Stimulated activated CD4-positive, alpha-beta T cell treated with anti-CD3 and anti-CD28 coated beads, Interleukin-4, amount 100 ng/mL, for 24 hours (primary cell): Measurements from ENCODE around the gene PTPN13.

Experiments
- DNase-seq: peaks from one replicate; pipeline ENCODE4 v3.0.0-alpha.2; 2020

Gene PTPN13

GRCh38 chr4:86587381-86588140, 6.6 kb upstream of the PTPN13 start:
- DNase-seq = no peak

- DNase-seq = no peak
These were observed 1.4 kb upstream of the PTPN13 start for GRCh38 chr4:86592553-86593249.

- peak; percentile 9 for DNase-seq
These were observed 677 bp downstream of the PTPN13 start for GRCh38 chr4:86594559-86595425.

DNA sequence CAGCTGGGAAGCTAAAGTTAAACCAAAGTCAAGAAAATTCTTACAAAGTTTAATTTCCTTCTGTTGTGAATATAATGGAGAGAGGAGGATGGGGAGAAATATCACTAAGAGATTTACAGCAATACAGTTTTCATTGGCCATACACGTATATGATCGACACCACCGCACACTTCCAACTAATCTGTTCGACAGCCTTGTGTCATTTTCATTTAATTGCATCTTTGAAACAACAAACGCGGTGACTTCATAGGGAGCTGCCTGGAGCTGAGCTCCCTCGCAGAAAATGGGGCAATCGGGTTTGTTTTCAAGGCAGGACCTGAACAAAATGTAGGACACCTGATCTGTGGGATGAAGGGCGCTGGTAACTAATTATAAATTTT, 1.3 kb downstream of the PTPN13 start:
- no peak for DNase-seq

- no peak for DNase-seq
These were observed 2.7 kb downstream of the PTPN13 start for GRCh38 chr4:86596807-86597206.

DNA sequence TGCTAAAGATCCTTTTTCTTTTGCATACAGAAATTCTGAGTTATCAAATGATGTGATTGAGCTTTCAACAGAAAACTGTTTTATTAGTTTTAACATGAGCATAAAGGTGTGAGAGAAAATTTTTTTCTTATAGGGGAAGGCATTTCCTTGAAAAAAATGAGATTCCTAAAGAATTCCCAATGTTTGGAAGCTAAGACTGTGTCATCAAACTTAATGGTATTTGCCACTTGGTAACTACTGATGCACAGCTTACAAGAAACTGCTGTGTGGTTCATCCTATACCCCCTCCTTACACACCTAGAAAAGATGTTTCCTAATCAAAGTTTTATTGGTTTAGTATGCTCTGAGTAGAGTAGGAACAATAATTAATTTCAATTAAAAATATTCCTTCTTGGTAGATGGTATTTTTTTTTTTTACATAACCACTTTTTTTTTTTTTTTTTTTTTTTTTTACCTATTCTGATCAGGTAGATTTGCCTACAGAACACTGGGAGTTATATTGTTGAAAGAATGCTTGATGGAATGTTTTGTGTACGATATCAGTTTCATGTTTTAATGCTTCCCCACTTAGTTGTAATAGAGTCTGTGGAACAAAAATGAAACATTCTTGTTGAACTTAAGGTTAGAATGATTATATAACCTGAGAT, 6.0 kb downstream of the PTPN13 start:
- DNase-seq = no peak

GRCh38 chr4:86603311-86603885, 9.3 kb downstream of the PTPN13 start:
- DNase-seq = no peak

- no peak for DNase-seq
These were observed 12.7 kb downstream of the PTPN13 start for GRCh38 chr4:86606809-86607208.

DNA sequence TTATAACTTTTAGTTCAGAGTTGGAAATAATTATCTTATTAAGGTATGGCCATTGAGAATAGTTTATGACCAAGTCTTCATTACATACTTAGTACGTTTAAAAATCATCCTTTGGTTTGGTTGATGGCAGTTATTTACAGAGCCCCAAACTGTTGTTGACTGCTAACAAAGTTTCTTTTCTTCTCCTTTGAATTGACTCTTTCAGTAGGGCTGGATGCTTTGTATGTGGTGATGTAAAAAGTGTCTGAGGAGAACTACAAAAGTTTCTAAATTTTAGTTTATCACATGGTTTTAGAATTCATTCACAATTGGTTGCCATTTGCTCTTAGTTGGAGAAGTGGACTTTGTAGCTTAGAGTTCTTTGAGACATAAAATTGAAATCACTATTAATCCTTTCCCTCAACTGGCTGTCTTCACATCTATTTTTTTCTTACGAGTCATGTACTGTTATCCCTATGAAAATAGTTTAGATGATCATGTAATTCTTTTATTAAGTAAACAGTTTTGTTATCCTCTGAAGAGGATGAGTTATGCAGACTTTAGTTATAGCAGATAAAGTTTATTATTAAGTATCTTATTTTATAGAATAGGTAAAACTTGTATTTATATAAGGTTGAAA, 14.8 kb downstream of the PTPN13 start:
- no peak for DNase-seq

- no peak for DNase-seq
These were observed 17.6 kb downstream of the PTPN13 start for GRCh38 chr4:86611757-86612156.

DNA sequence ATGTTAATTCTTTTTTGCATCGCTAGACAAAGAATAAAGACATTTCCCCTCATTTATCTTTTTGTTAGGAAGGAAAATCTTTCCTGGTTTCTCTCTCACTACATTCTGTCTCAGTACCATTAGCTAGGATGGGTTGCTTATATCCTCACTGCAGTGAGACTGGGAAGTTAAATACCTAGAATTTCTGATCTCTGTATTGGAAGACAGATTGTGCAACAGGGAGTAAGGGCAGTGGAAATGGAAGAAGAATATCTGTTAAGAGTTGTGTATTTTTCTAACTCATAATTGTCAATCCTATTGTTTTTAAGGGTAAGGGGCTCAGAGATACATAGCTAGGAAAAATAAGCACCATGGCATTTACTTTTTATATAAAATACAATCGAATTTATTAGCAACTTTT, 19.6 kb downstream of the PTPN13 start:
- DNase-seq = no peak

GRCh38 chr4:86614865-86615264, 20.8 kb downstream of the PTPN13 start:
- no peak for DNase-seq

- no peak for DNase-seq
These were observed 21.4 kb downstream of the PTPN13 start for GRCh38 chr4:86615501-86615900.

DNA sequence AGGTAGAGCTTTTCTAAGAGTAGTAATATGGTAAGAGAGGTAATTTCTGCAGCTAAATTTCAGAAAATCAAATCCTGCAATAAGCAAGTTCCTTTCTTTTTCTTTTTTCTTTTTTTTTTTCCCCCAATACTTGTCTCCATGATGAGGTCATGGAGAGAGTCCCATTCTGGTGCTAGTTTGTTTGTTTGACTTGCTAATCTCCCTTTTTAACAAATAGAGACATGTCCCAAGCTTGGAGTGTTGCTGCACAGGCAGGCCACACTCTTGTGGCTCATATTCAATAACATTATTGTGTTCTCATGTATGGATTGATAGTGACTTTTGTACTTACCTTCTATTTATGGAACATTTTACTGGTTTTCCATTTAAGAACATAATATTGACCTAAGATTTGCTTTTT, 25.5 kb downstream of the PTPN13 start:
- no peak for DNase-seq

GRCh38 chr4:86621435-86621834, 27.3 kb downstream of the PTPN13 start:
- DNase-seq = no peak

GRCh38 chr4:86626066-86626465, 32.0 kb downstream of the PTPN13 start:
- DNase-seq = no peak

DNA sequence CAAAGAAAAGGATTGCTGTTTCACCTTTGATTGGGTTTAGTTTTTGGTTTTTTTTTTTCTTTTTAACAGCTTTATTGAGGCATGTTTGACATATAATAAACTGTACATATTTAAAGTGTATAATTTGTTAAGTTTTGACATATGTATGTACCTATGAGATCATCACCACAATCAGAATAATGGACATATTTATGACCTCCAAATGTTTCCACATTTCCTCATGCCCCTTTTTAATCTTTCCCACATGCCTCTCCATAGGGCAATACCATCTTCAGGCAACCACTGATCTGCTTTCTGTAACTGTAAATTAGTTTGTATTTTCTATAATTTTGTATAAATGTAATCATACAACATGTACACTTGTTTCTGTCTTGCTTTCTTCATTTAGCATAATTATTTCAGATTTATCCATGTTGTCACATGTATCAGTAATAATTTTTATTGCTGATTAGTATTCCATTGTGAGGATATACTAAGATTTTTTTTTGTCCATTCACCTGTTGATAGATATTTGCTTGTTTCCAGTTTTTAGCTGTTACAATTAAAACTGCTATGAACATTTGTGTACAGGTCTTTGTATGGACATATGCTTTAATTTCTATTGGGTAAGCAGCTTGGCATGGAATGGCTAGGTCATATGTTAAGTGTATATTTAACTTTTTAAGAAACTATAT, 33.5 kb downstream of the PTPN13 start:
- no peak for DNase-seq

- no peak for DNase-seq
These were observed 36.5 kb downstream of the PTPN13 start for GRCh38 chr4:86630629-86631028.

- no peak for DNase-seq
These were observed 37.1 kb downstream of the PTPN13 start for GRCh38 chr4:86631166-86631565.

DNA sequence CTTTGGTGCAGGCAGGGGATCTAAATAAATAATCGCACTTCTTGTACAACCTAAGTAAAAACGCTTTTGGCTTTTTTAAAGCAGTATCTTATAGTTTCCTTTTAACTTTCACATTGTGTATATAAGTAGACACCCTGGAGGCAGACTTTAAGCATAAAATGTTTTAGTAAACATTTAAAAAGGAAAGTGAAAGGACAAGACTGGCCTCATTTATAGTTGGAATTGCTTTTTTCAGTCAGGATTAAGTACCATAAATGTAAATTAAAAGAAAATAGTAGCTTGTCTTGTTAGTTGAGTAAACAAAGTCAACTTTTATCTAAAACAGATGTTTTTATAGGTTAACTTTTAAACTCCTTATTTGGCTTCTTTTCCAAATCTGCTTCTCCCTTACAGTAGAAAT, 39.7 kb downstream of the PTPN13 start:
- no peak for DNase-seq

- no peak for DNase-seq
These were observed 46.4 kb downstream of the PTPN13 start for GRCh38 chr4:86640469-86640868.
